GM12892 (cell line): Measurements from ENCODE around the gene NRXN3.

Source experiments
- POLR2A ChIP-seq: IDR thresholded peaks from 2 replicates; pipeline ENCODE4 v1.6.1; 2011; ENCODE audit warnings: low read depth, low read length, control low read depth
- TAF1 ChIP-seq: IDR thresholded peaks from 2 replicates; pipeline ENCODE4 v1.6.1; 2011; ENCODE audit warnings: low read depth, mild to moderate bottlenecking, control low read depth, low read length, borderline replicate concordance

DNA sequence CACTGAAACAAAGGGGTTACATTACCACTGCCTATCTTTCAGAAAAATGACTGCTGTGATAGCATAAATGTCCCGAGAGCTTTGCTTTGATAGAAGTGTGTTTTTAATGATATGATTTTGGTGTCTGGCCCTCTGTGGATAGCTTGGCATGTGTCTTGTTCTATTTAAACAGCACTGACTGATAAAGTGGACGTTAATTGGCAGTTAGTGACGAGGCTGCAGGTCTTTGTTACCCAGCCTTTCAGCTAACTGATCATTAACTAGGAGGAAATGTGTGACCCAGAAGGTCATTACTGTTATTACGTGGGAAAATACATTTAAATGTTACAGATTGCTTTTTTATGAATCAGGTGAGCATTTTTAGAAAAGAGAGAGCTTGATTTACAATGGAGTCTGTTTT, 1612.9 kb downstream of the NRXN3 start:
- TF ChIP-seq POLR2A, result no peak
- no peak for TF ChIP-seq TAF1
